Loucy (cell line): Measurements from ENCODE around the gene ZFYVE27.
A peak's percentile ranks its signal among the peaks of the same experiment; 100 is the strongest.
"Not testable (repeated sequence)": the region's sequence is repeated elsewhere in the genome, so short reads cannot be mapped to it uniquely, and the experiment has no call there.

Source experiments
- H2AFZ ChIP-seq: fragments of 200-600 bp; sonication (generic); 2 replicates; pipeline ENCODE4 v1.6.0; 2016; ENCODE audit warnings: antibody characterized with exemption, mild to moderate bottlenecking, low read length, moderate library complexity
- H3F3A ChIP-seq: fragments of 200-600 bp; 2 replicates; pipeline ENCODE4 v1.6.0; 2016; ENCODE audit warnings: antibody characterized with exemption, low read depth, mild to moderate bottlenecking
- H3K27me3 ChIP-seq: fragments of 200-600 bp; sonication (generic); 2 replicates; pipeline ENCODE4 v1.6.1; 2014; ENCODE audit warnings: low read length, mild to moderate bottlenecking; ENCODE audit not compliant: insufficient read depth, poor library complexity, severe bottlenecking
- H3K36me3 ChIP-seq: fragments of 200-600 bp; sonication (generic); 2 replicates; pipeline ENCODE4 v1.6.1; 2016; ENCODE audit warnings: low read length; ENCODE audit not compliant: insufficient read depth
- H3K4me1 ChIP-seq: fragments of 200-600 bp; sonication (generic); 2 replicates; pipeline ENCODE4 v1.5.1; 2014; ENCODE audit warnings: low read length, mild to moderate bottlenecking; ENCODE audit not compliant: insufficient read depth, poor library complexity, severe bottlenecking
- H3K4me2 ChIP-seq: fragments of 200-600 bp; sonication (generic); 2 replicates; pipeline ENCODE4 v1.6.0; 2014; ENCODE audit warnings: antibody characterized with exemption, low read length, low read depth, mild to moderate bottlenecking; ENCODE audit not compliant: poor library complexity, severe bottlenecking
- H3K4me3 ChIP-seq: fragments of 200-600 bp; sonication (generic); 2 replicates; pipeline ENCODE4 v1.5.1; 2014; ENCODE audit warnings: low read length, mild to moderate bottlenecking, mixed read lengths; ENCODE audit not compliant: poor library complexity, severe bottlenecking
- H3K79me2 ChIP-seq: fragments of 200-600 bp; sonication (generic); 2 replicates; pipeline ENCODE4 v1.6.1; 2014; ENCODE audit warnings: low read length; ENCODE audit not compliant: insufficient read depth
- H3K9ac ChIP-seq: fragments of 200-600 bp; sonication (generic); 2 replicates; pipeline ENCODE4 v1.6.0; 2014; ENCODE audit warnings: mild to moderate bottlenecking, low read depth, low read length, moderate library complexity; ENCODE audit not compliant: poor library complexity, severe bottlenecking
- H3K9me2 ChIP-seq: fragments of 200-600 bp; sonication (generic); replicated peaks from 2 replicates; pipeline ENCODE4 v1.6.1; 2016; ENCODE audit warnings: low read depth, low read length, mixed read lengths
- H3K9me3 ChIP-seq: fragments of 200-600 bp; sonication (generic); 2 replicates; pipeline ENCODE4 v1.6.1; 2014; ENCODE audit warnings: mild to moderate bottlenecking, antibody characterized with exemption, low read length, low read depth; ENCODE audit not compliant: insufficient read depth
- H4K20me1 ChIP-seq: fragments of 200-600 bp; sonication (generic); 2 replicates; pipeline ENCODE4 v1.6.0; 2014; ENCODE audit warnings: antibody characterized with exemption, low read length, mild to moderate bottlenecking; ENCODE audit not compliant: insufficient read depth, poor library complexity, severe bottlenecking
- EZH2phosphoT487 ChIP-seq: fragments of 200-600 bp; IDR thresholded peaks from 2 replicates; pipeline ENCODE4 v1.6.1; 2018; ENCODE audit warnings: antibody characterized with exemption, mild to moderate bottlenecking, moderate library complexity, borderline replicate concordance
- TF ChIP-seq, protein P1 (sequence below): fragments of 200-600 bp; sonication (generic); conservative IDR thresholded peaks from 2 replicates; pipeline ENCODE4 v1.5.1; 2014; ENCODE audit warnings: mild to moderate bottlenecking, antibody characterized with exemption, low read length

Gene ZFYVE27

DNA sequence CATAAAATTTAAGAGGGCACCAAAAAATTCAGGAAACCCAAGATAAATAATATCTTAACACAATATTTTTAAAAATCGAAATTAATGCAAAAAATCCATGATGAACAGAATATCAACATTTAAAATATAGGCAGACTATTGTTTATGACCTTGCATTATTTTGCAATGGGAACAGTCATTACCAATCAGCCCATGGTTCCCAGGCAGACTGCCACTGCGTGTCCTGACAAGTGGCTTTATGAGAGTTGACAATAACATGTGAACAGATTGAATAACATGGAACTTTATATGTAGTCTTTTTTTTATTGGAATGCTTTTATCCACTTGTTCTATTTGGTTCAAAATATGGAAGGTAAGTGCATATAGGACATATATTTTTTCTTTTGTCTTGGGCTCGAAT, 46.8 kb upstream of the ZFYVE27 start:
- no peaks in the 10 kb centered on the region for H3F3A ChIP-seq
- H3K4me2 ChIP-seq: no peak overlapping the region
- no peaks in the 10 kb centered on the region for H3K9me3 ChIP-seq
- H3K36me3 ChIP-seq: no peaks in the 10 kb centered on the region
- H4K20me1 ChIP-seq: no peaks in the 10 kb centered on the region
- H3K4me3 ChIP-seq: no peak overlapping the region
- no peaks in the 10 kb centered on the region for H3K9me2 ChIP-seq
- no peak overlapping the region for H2AFZ ChIP-seq
- H3K4me1 ChIP-seq: peaks cover 15% of the 10 kb centered on the region
- TF ChIP-seq, protein P1, sequence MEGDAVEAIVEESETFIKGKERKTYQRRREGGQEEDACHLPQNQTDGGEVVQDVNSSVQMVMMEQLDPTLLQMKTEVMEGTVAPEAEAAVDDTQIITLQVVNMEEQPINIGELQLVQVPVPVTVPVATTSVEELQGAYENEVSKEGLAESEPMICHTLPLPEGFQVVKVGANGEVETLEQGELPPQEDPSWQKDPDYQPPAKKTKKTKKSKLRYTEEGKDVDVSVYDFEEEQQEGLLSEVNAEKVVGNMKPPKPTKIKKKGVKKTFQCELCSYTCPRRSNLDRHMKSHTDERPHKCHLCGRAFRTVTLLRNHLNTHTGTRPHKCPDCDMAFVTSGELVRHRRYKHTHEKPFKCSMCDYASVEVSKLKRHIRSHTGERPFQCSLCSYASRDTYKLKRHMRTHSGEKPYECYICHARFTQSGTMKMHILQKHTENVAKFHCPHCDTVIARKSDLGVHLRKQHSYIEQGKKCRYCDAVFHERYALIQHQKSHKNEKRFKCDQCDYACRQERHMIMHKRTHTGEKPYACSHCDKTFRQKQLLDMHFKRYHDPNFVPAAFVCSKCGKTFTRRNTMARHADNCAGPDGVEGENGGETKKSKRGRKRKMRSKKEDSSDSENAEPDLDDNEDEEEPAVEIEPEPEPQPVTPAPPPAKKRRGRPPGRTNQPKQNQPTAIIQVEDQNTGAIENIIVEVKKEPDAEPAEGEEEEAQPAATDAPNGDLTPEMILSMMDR: no peak
- no peak for TF ChIP-seq EZH2phosphoT487
- no peaks in the 10 kb centered on the region for H3K79me2 ChIP-seq
- H3K9ac ChIP-seq: no peak overlapping the region
- H3K27me3 ChIP-seq: no peaks in the 10 kb centered on the region

DNA sequence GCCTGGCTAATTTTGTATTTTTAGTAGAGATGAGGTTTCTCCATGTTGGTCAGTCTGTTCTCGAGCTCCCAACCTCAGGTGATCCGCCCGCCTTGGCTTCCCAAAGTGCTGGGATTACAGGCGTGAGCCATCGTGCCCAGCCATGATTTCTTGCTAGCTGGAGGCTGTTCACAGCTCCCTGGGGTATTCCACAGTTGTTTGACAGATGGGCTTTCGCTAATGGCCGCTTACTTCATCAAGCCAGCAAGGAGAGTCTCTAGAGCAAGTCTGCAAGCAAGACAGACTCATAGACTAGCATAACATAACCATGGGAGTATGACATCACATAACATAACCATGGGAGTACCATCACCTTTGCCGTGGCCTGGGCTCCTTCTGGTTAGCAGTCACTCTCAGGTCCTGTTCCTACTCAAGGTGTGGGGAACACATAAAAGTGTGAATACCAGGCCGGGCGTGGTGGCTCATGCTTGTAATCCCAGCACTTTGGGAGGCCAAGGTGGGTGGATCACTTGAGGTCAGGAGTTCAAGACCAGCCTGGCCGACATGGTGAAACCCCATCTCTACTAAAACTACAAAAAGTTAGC, 38.8 kb upstream of the ZFYVE27 start:
- H3K9ac ChIP-seq, H3K9me3 ChIP-seq, H2AFZ ChIP-seq, H3K4me3 ChIP-seq, H3K9me2 ChIP-seq, H3K79me2 ChIP-seq, H4K20me1 ChIP-seq, H3K4me2 ChIP-seq, H3K36me3 ChIP-seq, H3F3A ChIP-seq, H3K4me1 ChIP-seq, H3K27me3 ChIP-seq: not testable (repeated sequence)

DNA sequence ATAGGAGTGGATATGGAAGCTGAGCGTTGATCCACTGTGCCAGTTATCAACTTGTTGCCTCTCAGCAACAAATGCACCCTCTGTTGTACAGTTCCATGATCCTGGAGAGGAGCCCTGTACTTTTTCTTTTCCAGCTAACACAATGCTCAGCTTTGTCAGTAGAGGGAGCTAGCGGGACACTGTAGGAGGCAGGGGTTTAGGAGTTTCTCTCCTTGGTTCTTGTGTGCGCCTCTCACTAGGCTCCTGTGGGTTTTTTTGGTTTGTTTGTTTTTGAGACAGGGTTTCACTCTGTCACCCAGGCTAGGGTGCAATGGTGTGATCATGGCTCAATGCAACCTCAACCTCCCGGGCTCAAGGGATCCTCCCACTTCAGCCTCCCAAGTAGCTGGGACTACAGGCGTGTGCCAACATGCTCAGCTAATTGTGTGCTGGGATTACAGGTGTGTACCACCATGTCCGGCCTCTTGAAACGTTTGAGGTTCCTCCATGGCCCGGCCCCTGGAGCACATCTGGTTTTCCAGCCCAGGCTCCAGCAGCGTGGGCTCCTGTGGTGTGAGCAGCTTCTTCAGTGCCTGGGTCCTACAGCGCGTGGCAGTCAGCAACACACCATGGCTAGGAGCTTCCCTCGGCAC, 35.4 kb upstream of the ZFYVE27 start:
- no peaks in the 10 kb centered on the region for H3K4me1 ChIP-seq
- H2AFZ ChIP-seq: peak overlapping the region; percentile 52; the same call in 1 of the 2 replicates
- H3K4me2 ChIP-seq: no peak overlapping the region
- no peak for TF ChIP-seq EZH2phosphoT487
- TF ChIP-seq, protein P1: peak; percentile 89
- no peaks in the 10 kb centered on the region for H3K9me2 ChIP-seq
- H3K79me2 ChIP-seq: no peaks in the 10 kb centered on the region
- H4K20me1 ChIP-seq: no peaks in the 10 kb centered on the region
- no peak overlapping the region for H3K4me3 ChIP-seq
- no peaks in the 10 kb centered on the region for H3K36me3 ChIP-seq
- H3F3A ChIP-seq: no peaks in the 10 kb centered on the region
- peak overlapping the region; percentile 29 for H3K9ac ChIP-seq
- no peaks in the 10 kb centered on the region for H3K27me3 ChIP-seq
- no peaks in the 10 kb centered on the region for H3K9me3 ChIP-seq
